Activated naive CD4-positive, alpha-beta T cell treated with anti-CD3 and anti-CD28 coated beads, Interleukin-2, amount 50 U/mL, for 72 hours (primary cell): ENCODE results near the gene PON2. TPM values are rescaled to one million over a fixed set of nuclear protein-coding genes. Genes with fewer than 3 reads are reported as not detected.
"Not testable (repeated sequence)": the region's sequence is repeated elsewhere in the genome, so short reads cannot be mapped to it uniquely, and the experiment has no call there.

Experiments used
- ATAC-seq, 2 donors: fragments of 150-1000 bp; cut with Tn5 transposase; 2 replicates each; pipeline ENCODE4 v1.10.0; 2021; ENCODE audit warnings: mild to moderate bottlenecking in 2 of 2, moderate library complexity in 2 of 2
- DNase-seq, 2 donors: peaks; one replicate each; pipeline ENCODE4 v3.0.0; 2021 to 2022; ENCODE audit warnings: low spot score in 2 of 2
- H3K27ac Mint-ChIP-seq, 2 donors: one replicate each; pipeline ENCODE4 v1.8.0; 2022; ENCODE audit warnings: mild to moderate bottlenecking in 2 of 2, mixed read lengths in 2 of 2
- H3K36me3 Mint-ChIP-seq, 2 donors: one replicate each; pipeline ENCODE4 v1.8.0; 2022; ENCODE audit warnings: mixed read lengths in 2 of 2
- H3K9me3 Mint-ChIP-seq, 2 donors: one replicate each; pipeline ENCODE4 v1.8.0; 2022; ENCODE audit warnings: mixed read lengths in 2 of 2
- total RNA-seq, 2 donors: library from RNA; stranded (reverse); gene quantifications; one replicate each; pipeline ENCODE4 v1.2.3, GENCODE V29; 2022

Gene PON2
- total RNA-seq, 2 donors from 2014 or later, result 5.0 to 5.9 TPM

DNA sequence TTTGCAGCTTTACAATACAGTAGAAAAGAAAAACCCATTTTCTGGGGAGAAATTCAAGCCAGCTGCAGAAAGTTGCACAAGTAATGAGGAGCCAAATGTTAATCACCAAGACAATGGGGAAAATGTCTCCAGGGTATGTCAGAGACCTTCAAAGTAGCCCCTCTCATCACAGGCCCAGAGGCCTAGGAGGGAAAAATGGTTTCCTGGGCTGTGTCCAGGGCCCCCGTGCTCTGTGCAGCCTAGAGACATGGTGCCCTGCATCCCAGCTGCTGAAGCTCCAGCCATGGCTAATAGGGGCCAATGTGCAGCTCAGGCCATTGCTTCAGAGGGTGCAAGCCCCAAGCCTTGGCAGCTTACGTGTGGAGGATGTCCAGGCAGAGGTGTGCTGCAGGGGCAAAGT, 25.8 kb upstream of the PON2 start:
- DNase-seq, H3K27ac Mint-ChIP-seq, ATAC-seq: not testable (repeated sequence)
- H3K9me3 Mint-ChIP-seq, result peaks cover 4 to 35% of the 10 kb centered on the region in 2 donors
- peaks cover 31 to 34% of the 10 kb centered on the region in 2 donors for H3K36me3 Mint-ChIP-seq

DNA sequence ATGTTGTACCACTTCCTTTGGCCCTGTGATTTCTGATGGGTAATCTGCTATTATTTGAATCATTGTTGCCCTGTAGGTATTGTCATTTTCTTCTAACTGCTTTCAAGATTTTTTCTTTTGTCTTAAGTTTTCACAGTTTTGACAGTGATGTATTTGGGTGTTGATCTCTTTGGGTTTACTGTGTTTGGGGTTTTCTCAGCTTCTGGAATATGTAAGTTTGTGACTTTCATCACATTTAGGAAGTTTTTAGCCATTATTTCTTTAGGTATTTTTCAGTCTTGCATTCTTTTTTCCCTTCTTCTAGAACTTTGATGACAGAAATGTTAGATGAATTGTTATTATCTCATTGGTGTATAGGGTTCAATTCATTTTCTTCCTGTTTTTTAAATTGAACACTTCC, 23.1 kb upstream of the PON2 start:
- ATAC-seq (no peak), DNase-seq (no peak)
- Mint-ChIP-seq H3K27ac (no peak overlapping the region), H3K9me3 (peaks cover 4 to 35% of the 10 kb centered on the region in 2 donors), H3K36me3 (peaks cover 31 to 34% of the 10 kb centered on the region in 2 donors)

DNA sequence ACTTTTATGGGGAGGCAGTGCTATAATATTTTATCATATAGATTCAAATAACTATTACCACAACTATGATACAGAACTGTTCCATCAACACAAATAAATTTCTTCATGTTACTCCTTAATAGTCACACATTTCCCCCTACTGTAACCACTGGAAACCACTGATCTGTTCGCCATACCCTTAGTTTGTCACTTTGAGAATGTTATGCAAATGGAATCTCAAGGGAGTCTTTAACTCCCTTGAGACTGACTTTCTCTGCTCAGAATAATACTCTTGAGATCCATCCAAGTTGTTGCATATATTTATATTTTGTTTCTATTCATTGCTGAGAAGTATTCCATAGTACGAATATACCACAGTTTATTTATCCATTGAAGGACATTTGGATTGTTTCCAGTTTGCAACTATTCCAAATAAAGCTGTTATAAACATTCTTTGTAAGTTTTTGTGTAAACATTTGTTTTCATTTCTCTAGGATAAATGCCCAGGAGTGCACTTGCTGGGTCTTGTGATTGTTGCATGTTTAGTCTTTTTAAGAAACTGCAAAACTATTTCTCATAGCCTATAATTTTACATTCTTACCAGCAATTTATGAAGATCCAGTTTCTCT, 19.7 kb upstream of the PON2 start:
- H3K9me3 Mint-ChIP-seq, result peaks cover 0 to 19% of the 10 kb centered on the region in 2 donors

DNA sequence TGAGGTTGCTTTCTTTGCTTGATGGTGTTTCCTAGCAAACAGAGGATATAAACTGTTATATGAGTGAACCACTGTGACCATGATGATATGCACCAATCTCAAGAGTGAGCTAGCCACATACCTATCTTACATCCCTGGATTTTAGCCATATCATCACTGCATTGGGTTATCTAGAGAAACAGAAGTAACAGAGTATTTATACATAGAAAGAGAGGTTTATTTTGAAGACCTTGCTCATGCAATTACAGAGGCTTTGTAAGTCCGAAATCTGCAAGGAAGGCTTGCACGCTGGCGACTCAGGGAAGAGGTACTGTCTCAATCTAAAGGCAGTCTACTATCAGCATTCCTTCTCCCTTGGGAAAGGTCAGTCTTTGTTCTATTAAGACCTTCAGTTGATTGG, 11.8 kb upstream of the PON2 start:
- DNase-seq (no peak), ATAC-seq (no peak)
- H3K9me3 Mint-ChIP-seq, result no peaks in the 10 kb centered on the region
- no peaks in the 10 kb centered on the region for H3K36me3 Mint-ChIP-seq
- H3K27ac Mint-ChIP-seq, result no peak overlapping the region

More for the DNA sequence above, 19.7 kb upstream of the PON2 start:
- no peak overlapping the region for H3K27ac Mint-ChIP-seq
- H3K36me3 Mint-ChIP-seq, result peaks cover 8 to 16% of the 10 kb centered on the region in 2 donors
- ATAC-seq (no peak), DNase-seq (no peak)

DNA sequence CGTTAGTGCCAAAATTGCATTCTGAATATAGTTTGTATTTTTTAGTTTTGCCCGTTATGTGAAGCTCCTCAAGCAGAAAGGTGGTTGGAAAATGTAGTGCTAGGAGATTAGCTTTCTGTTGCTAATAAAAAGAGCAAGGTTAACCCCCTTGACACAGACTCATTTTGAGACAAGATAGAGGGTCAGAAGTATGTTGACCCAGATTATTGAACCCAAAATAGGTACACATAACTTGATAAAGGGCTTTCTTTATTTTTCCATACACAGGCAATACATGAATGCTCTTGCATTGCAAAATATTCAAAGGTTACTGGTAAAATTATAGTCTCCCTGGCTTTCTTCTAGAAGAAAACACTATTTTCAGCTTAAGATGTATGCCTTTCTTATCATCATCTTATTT, 10.0 kb upstream of the PON2 start:
- Mint-ChIP-seq H3K9me3 (no peaks in the 10 kb centered on the region), H3K36me3 (no peaks in the 10 kb centered on the region), H3K27ac (no peak overlapping the region)
- ATAC-seq (no peak), DNase-seq (no peak)

DNA sequence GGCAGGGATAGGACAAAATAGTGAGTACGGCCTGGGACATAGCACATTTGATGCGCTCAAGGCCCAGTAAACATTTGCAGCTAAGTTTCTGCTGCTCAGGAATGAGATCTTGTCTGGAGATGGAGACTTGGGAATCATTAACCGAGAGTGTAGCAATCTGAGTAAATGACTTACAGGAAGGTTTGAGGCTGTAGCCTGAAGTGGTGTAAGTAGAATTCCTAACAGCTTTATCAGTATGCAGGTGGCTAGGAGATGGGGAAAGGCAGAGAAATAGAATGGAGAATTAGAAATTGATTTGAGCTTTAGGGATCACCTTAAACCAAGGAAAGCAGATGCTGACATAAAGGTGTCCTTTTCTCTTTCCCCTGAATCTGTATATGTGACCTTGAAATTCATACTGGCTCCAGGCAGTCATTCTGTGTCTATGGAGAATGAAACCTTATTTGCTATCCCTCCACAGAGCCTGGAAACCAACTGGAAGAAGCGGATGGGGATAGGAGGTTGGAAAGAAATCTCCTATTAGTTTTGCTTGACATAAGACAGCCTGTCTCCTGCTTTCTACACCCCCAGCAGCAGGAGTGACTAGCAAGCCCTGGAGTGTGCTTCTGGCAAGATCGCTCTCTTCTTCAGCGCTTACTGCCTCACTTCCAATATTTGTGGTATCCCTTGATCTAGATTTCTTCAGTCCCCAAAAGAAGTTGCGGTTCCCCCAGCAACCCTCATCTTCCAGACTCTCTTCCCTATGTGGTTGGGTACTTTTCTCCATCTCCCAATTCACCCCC, 6.4 kb upstream of the PON2 start:
- no peak for DNase-seq
- no peak for ATAC-seq
- H3K27ac Mint-ChIP-seq, result no peak overlapping the region
- H3K36me3 Mint-ChIP-seq, result no peaks in the 10 kb centered on the region
- no peaks in the 10 kb centered on the region for H3K9me3 Mint-ChIP-seq

DNA sequence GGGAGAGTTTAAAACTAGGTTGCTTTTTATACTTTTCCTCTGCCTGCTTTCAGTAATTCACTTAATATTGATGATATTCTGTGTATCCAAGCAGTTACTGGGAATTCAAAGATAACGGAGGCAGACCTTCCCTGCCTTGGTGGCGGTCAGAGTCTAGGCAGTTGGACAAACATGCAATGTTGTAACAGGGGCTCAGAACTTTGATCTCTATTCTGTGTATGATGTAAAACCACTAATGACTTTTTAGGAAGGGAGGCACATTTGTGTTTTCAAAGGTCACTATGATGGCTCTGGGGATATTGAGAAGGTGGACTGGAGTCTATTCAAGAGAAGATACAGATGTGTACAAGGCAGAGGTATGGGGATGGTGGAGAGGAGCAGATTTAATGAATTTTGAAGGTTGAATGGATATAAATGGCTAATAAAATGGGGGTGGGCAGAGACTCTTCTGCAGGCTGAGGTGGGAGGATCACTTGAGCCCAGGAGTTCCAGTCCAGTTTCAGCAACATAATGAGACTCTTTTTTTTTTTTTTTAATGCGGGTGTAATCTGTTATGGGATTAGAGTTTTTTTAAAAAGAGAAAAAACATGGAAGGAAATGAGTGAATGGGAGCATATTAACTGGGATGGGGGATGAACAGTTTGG, 5.7 kb upstream of the PON2 start:
- ATAC-seq (no peak), DNase-seq (no peak)
- Mint-ChIP-seq H3K9me3 (no peaks in the 10 kb centered on the region), H3K27ac (no peak overlapping the region), H3K36me3 (no peaks in the 10 kb centered on the region)

DNA sequence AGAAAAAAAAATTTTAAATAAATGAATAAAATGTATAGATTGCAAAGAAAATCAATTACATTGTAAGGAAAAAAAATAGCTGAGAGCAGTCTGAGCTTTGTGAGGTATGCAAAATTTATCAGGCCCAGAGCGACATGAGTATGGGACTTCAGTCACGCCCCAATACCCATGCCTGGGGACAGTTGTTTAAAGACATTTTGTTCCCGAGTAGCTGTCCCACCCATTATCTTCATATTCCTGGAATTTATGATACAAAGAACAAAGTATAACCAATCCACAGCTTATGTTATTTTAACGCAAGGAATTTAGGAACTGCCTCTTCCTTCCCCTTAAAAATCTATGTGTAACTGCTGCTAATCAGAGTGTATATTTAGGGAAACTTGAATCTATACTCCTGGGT, 1.6 kb upstream of the PON2 start:
- DNase-seq (no peak), ATAC-seq (no peak)
- peaks cover 0 to 5% of the 10 kb centered on the region in 2 donors for H3K36me3 Mint-ChIP-seq
- no peaks in the 10 kb centered on the region for H3K9me3 Mint-ChIP-seq
- H3K27ac Mint-ChIP-seq, result no peak overlapping the region

DNA sequence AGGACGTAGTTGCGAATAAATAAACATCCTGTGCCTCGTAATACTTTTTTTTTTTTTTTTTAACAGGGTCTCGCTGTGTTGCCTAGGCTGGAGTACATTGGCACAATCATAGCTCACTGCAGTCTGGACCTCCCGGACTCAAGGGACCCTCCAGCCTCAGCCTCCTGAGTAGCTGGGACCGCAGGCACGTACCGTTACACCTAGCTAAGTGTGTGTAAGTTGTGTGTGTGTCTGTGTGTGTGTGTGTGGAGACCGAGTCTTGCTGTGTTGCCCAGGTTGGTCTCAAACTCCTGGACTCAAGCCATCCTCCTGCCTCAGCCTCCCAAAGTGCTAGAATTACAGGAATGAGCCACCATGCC, 573 bp upstream of the PON2 start:
- Mint-ChIP-seq H3K27ac (peak overlapping the region in 1 of 2 donors; percentile 77), H3K9me3 (no peaks in the 10 kb centered on the region), H3K36me3 (peaks cover 0 to 5% of the 10 kb centered on the region in 2 donors)
- ATAC-seq (no peak), DNase-seq (no peak)

DNA sequence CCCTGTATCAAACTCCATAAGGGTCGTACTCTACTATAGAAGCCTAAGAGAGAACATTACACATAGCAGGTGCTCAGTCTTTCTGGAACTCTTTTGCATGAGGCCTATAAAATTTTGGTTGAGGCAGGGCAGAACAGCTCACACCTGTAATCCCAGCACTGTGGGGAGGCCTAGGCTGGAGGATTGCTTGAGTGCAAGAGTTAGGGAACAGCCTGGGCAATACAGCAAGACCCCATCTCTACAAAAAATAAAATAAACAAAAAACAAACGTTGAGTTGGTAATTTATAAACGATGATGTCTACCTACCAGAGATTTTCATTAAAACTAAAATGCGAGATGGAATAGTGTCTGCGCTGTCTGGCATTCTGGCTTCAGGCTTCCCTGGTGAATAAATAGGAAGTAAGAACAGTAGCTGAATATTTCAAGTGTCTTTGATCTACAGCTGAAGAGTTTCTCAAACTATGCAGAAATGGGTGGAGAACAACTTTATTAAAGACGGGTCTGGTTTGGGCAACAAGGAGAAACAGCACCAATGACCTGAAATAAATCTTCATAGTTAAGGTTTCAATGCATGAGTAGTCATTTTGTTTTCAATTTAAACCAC, 774 bp downstream of the PON2 start:
- Mint-ChIP-seq H3K27ac (peak overlapping the region in 1 of 2 donors; percentile 77), H3K36me3 (peaks cover 0 to 5% of the 10 kb centered on the region in 2 donors), H3K9me3 (no peaks in the 10 kb centered on the region)
- ATAC-seq, result no peak
- no peak for DNase-seq

DNA sequence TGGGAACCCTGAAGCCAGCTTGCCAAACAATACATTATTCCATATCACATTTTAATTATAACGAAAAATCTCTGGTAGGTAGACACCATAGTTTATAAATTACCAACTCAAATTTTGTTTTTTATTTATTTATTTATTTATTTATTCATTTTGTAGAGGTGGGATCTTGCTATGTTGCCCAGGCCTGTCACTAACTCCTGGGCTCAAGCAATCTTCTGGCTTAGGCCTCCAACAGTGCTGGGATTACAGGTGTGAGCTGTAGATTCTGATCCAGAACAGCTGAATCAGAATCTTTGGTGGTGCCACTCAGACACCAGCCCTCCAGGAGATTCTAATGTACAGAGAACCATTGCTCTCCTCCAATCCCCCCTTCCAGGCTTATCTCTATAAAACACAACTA, 1.7 kb downstream of the PON2 start:
- no peak for DNase-seq
- no peak overlapping the region for H3K27ac Mint-ChIP-seq
- no peak for ATAC-seq

DNA sequence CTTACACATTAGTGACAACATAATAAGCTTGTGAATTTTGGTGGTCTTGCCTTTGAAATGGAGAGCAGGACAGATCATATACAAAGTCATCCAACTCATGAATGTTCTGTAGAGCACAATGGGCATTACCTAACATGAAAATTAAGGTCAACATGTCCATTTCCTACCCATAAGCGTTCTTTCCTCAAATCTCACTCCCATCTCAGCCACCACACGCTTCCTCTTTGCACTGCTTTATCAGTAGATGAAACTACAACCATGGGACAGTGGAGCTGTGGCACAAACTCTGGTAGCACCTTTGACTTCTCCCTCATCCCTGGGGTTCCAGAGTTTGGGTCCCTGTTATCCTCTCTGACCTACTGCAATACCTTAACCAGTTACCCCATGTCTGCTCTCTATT, 2.2 kb downstream of the PON2 start:
- no peaks in the 10 kb centered on the region for H3K9me3 Mint-ChIP-seq
- H3K27ac Mint-ChIP-seq, result no peak overlapping the region
- H3K36me3 Mint-ChIP-seq, result peaks cover 0 to 5% of the 10 kb centered on the region in 2 donors
- no peak for DNase-seq
- ATAC-seq, result no peak

More for the DNA sequence above, 1.7 kb downstream of the PON2 start:
- Mint-ChIP-seq H3K36me3 (peaks cover 0 to 5% of the 10 kb centered on the region in 2 donors), H3K9me3 (no peaks in the 10 kb centered on the region)

DNA sequence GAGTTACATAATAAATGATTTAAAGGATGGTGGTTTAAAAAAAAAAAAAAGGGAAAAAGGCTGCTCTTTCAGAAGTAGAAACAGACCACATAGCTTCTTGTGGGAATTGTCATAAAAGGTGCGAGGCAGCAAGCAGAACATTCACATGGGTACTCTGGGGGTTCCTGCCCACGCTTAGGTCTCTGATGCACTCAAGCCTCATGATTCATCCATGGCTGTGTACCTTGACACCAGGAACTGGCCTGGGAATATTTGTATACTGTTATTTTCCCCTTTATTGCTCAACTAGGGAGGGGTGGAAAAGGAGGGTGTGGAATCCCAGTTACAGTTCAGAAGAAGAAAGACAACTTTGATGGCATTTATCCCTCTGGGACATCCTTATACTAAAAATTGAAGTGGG, 4.0 kb downstream of the PON2 start:
- no peak for DNase-seq
- no peak for ATAC-seq
- Mint-ChIP-seq H3K9me3 (no peaks in the 10 kb centered on the region), H3K27ac (no peak overlapping the region), H3K36me3 (peaks cover 0 to 5% of the 10 kb centered on the region in 2 donors)

DNA sequence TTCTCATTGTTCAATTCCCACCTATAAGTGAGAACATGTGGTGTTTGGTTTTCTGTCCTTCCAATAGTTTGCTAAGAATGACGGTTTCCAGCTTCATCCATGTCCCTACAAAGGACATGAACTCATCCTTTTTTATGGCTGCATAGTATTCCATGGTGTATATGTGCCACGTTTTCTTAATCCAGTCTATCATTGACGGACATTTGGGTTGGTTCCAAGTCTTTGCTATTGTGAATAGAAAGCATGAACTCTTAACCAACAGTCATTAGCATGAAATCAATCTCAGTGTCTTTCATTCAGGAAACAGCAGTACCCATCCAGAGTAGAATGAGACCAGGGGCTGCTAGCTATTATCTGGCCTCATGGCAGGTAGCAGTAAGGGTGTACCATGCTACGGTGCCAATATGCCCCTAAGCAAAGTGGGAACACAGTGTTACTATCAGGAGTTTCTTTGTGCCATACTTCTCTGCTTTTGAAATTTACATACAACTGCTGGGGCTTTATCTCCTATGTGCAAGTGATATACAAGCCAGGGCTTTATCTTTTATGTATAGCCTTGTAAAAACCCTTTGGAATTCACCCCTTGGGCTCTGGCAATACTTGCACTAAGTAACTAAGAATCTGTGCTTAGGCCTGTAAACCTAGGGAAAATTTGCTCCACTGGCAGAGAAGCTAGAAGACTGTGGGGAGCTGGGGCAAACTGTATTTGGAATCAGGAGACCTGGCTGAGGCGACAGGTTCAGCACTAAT, 5.4 kb downstream of the PON2 start:
- Mint-ChIP-seq H3K36me3 (peaks cover 0 to 5% of the 10 kb centered on the region in 2 donors), H3K27ac (no peak overlapping the region), H3K9me3 (no peaks in the 10 kb centered on the region)
- no peak for ATAC-seq
- no peak for DNase-seq

DNA sequence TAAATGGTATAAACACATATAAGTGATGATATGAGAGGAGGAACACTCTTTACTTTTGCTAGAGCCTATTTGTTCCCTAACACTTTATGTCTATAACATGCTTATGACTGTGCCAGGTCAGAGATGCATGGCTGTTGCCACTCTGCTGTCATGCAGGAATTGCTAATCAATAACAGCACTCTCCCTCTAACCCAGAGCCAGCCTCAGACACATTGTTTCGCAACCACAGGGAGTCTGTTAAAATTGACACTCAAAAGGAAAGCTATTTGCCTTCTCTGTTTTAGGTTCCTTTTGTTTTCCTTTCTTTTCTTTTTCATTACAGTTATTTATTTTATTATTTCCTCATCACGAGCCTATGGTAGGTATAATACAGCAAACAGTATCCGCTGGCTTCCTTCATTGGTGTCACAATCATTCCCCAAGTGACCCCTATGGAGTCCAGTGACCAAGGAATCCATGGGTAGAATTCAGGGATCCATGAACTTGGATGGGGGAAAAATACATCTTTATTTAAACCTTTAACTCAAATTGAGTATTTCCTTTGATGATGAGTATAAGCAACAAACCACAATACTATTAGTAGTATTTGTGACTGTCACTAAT, 6.8 kb downstream of the PON2 start:
- ATAC-seq, result no peak
- H3K9me3 Mint-ChIP-seq, result no peaks in the 10 kb centered on the region

DNA sequence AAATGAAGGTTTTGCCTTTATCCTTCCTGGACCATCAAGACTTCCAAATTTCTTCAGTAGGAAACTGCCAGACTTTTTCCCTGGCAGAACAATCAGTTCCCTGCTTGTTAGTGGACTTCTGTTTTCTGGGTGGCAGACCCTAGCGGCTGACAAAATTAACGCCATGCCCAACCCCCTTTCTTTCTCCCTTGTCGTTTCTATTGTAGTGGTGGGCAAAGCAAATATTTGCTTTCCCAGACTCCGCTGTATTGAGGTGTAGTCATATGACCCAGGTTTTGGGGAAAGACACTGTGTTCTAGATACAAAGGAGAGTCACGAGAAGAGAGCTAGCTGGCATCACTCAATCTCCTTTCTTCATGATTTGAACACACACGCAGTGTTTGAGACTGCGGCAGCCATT, 7.7 kb downstream of the PON2 start:
- no peaks in the 10 kb centered on the region for H3K9me3 Mint-ChIP-seq
- DNase-seq, result no peak
- no peak for ATAC-seq
- no peak overlapping the region for H3K27ac Mint-ChIP-seq
- peaks cover 0 to 6% of the 10 kb centered on the region in 2 donors for H3K36me3 Mint-ChIP-seq

More for the DNA sequence above, 6.8 kb downstream of the PON2 start:
- peaks cover 0 to 6% of the 10 kb centered on the region in 2 donors for H3K36me3 Mint-ChIP-seq
- no peak for DNase-seq
- H3K27ac Mint-ChIP-seq, result no peak overlapping the region
